Liver (tissue), 9 donors: ENCODE measurements around the gene SPECC1L. TPM values are rescaled to one million over a fixed set of nuclear protein-coding genes. Genes with fewer than 3 reads are reported as not detected.

Source experiments
- DNase-seq: peaks from one replicate; pipeline ENCODE4 v3.0.0-alpha.2; 2017; ENCODE audit warnings: low spot score
- H3K27ac ChIP-seq, 2 donors: one replicate each; pipeline ENCODE4 v1.7.0; 2013; ENCODE audit warnings: inconsistent platforms in 2 of 2, low read length in 2 of 2, control low read depth in 1 of 2, low read depth in 1 of 2, mild to moderate bottlenecking in 1 of 2
- H3K27me3 ChIP-seq, 4 donors: one replicate each; pipeline versions ENCODE4 v1.6.1 to v1.7.0; 2013; ENCODE audit warnings: low read length in 3 of 4, inconsistent platforms in 1 of 4, mild to moderate bottlenecking in 1 of 4, moderate library complexity in 1 of 4; ENCODE audit not compliant: control insufficient read depth in 4 of 4, insufficient read depth in 4 of 4
- H3K36me3 ChIP-seq, 4 donors: one replicate each; pipeline versions ENCODE4 v1.6.1 to v1.7.0; 2013; ENCODE audit warnings: low read length in 3 of 4, mild to moderate bottlenecking in 3 of 4, low read depth in 1 of 4, moderate library complexity in 1 of 4; ENCODE audit not compliant: control insufficient read depth in 4 of 4, insufficient read depth in 3 of 4
- H3K4me1 ChIP-seq, 4 donors: one replicate each; pipeline versions ENCODE4 v1.6.1 to v1.7.0; 2013; ENCODE audit warnings: low read length in 3 of 4, mild to moderate bottlenecking in 3 of 4, moderate library complexity in 1 of 4; ENCODE audit not compliant: control insufficient read depth in 4 of 4, insufficient read depth in 4 of 4
- H3K4me3 ChIP-seq, 3 donors: one replicate each; pipeline versions ENCODE4 v1.6.1 to v1.7.0; 2013; ENCODE audit warnings: low read length in 3 of 3, control low read depth in 1 of 3, low read depth in 1 of 3, mild to moderate bottlenecking in 1 of 3
- H3K9ac ChIP-seq, 2 donors: one replicate each; pipeline ENCODE4 v1.7.0; 2013; ENCODE audit warnings: low read length in 2 of 2, mild to moderate bottlenecking in 2 of 2, moderate library complexity in 2 of 2, control low read depth in 1 of 2, low read depth in 1 of 2
- H3K9me3 ChIP-seq, 4 donors: one replicate each; pipeline versions ENCODE4 v1.6.1 to v1.7.0; 2013; ENCODE audit warnings: low read length in 3 of 4; ENCODE audit not compliant: control insufficient read depth in 4 of 4
- ATF3 ChIP-seq: IDR thresholded peaks from 2 replicates; pipeline ENCODE4 v1.6.1; 2016; ENCODE audit warnings: antibody characterized with exemption
- CTCF ChIP-seq: fragments of 150-350 bp; IDR thresholded peaks from 2 replicates; pipeline ENCODE4 v1.5.1; 2017; ENCODE audit warnings: improper control_type of control experiment, low read depth, low read length; ENCODE audit not compliant: missing input control
- EGR1 ChIP-seq, 2 donors: IDR thresholded peaks; 2 replicates each; pipeline ENCODE4 v1.6.1; 2016 to 2018; ENCODE audit warnings: antibody characterized with exemption in 2 of 2, low read depth in 2 of 2
- FOXA2 ChIP-seq: IDR thresholded peaks from 2 replicates; pipeline ENCODE4 v1.6.1; 2016; ENCODE audit warnings: antibody characterized with exemption
- GABPA ChIP-seq, 2 donors: IDR thresholded peaks in 1 of 2; conservative IDR thresholded peaks in 1 of 2; 2 replicates each; pipeline ENCODE4 v1.6.1; 2016; ENCODE audit warnings: antibody characterized with exemption in 2 of 2, mild to moderate bottlenecking in 1 of 2, moderate library complexity in 1 of 2
- HNF4A ChIP-seq, 2 donors: conservative IDR thresholded peaks; 2 replicates each; pipeline ENCODE4 v1.6.1; 2016; ENCODE audit warnings: antibody characterized with exemption in 2 of 2, mild to moderate bottlenecking in 2 of 2
- HNF4G ChIP-seq: IDR thresholded peaks from 2 replicates; pipeline ENCODE4 v1.6.1; 2016; ENCODE audit warnings: antibody characterized with exemption
- JUND ChIP-seq, 2 donors: IDR thresholded peaks; 2 replicates each; pipeline ENCODE4 v1.6.1; 2016; ENCODE audit warnings: antibody characterized with exemption in 2 of 2
- MAX ChIP-seq: IDR thresholded peaks from 2 replicates; pipeline ENCODE4 v1.6.1; 2016; ENCODE audit warnings: antibody characterized with exemption
- NR2F2 ChIP-seq: IDR thresholded peaks from 2 replicates; pipeline ENCODE4 v1.6.1; 2016; ENCODE audit warnings: antibody characterized with exemption
- RAD21 ChIP-seq, 2 donors: IDR thresholded peaks; 2 replicates each; pipeline ENCODE4 v1.6.1; 2016; ENCODE audit warnings: antibody characterized with exemption in 2 of 2, mild to moderate bottlenecking in 2 of 2
- REST ChIP-seq: IDR thresholded peaks from 2 replicates; pipeline ENCODE4 v1.6.1; 2016; ENCODE audit warnings: antibody characterized with exemption, mild to moderate bottlenecking
- RXRA ChIP-seq, 2 donors: IDR thresholded peaks; 2 replicates each; pipeline ENCODE4 v1.6.1; 2017 to 2018; ENCODE audit warnings: antibody characterized with exemption in 2 of 2, mild to moderate bottlenecking in 1 of 2
- SP1 ChIP-seq: IDR thresholded peaks from 2 replicates; pipeline ENCODE4 v1.6.1; 2018; ENCODE audit warnings: antibody characterized with exemption, mild to moderate bottlenecking
- TAF1 ChIP-seq: conservative IDR thresholded peaks from 2 replicates; pipeline ENCODE4 v1.6.1; 2016; ENCODE audit warnings: antibody characterized with exemption, mild to moderate bottlenecking
- YY1 ChIP-seq: IDR thresholded peaks from 2 replicates; pipeline ENCODE4 v1.6.1; 2016; ENCODE audit warnings: antibody characterized with exemption, mild to moderate bottlenecking
- ZBTB33 ChIP-seq: IDR thresholded peaks from 2 replicates; pipeline ENCODE4 v1.6.1; 2016; ENCODE audit warnings: antibody characterized with exemption
- WGBS: extraction: QIAGEN DNeasy Blood & Tissue Kit; methylation state at CpG from one replicate; pipeline ENCODE4 v1.1.7; 2013; 5-methylcytosine and 5-hydroxymethylcytosine counted together
- polyA plus RNA-seq, 2 donors: library from polyadenylated mRNA; stranded (reverse) in 1 of 2; unstranded in 1 of 2; fragments of 200-250 nt in 1 of 2; fragments of >200 nt in 1 of 2; fragmentation: Nextera tagmentation in 1 of 2; extraction: Ambion mirVana in 1 of 2; gene quantifications; one replicate each; pipeline versions ENCODE4 v1.2.1 to v1.2.3, GENCODE V29; 2013 to 2015
- total RNA-seq, 2 donors: library from RNA; depleted of rRNA; stranded (reverse); fragments of >200 nt; gene quantifications; one replicate each; pipeline ENCODE4 v1.2.3, GENCODE V29; 2014
- donor health status: healthy.
- donor health status: healthy.
- donor health status: healthy.
- donor health status: healthy.
- donor health status: healthy.

SPECC1L gene
- total and polyA plus RNA-seq, 4 donors = 5.4 to 22.3 (median 12.3) TPM

- no peak for TF ChIP-seq REST
- TF ChIP-seq RXRA (IDR thresholded peaks at IDR 0.05) = no peak
Observed at GRCh38 chr22:24455039-24455438, 184.4 kb downstream of the SPECC1L start (continued).

- H3K27ac ChIP-seq = no peak overlapping the region
Observed at GRCh38 chr22:24455751-24456426, 185.3 kb downstream of the SPECC1L start.

More at GRCh38 chr22:24455751-24456426, 185.3 kb downstream of the SPECC1L start:
- DNase-seq = no peak
- WGBS = 48% methylated on average over 9 of the region's 9 CpGs
- Histone ChIP-seq H3K4me3 (no peak overlapping the region), H3K4me1 (peaks cover 0 to 18% (median 6%) of the 10 kb centered on the region in 4 donors), H3K36me3 (peaks cover 0 to 12% (median 5%) of the 10 kb centered on the region in 4 donors), H3K9ac (no peak overlapping the region), H3K27me3 (no peaks in the 10 kb centered on the region), H3K9me3 (no peaks in the 10 kb centered on the region)
- peak; percentile 47 for TF ChIP-seq SP1
- no peak for TF ChIP-seq HNF4G
- TF ChIP-seq JUND (IDR thresholded peaks at IDR 0.05) = no peak
- TF ChIP-seq REST = no peak
- TF ChIP-seq FOXA2 = no peak
- no peak for TF ChIP-seq YY1
- no peak for TF ChIP-seq CTCF
- TF ChIP-seq GABPA (IDR thresholded peaks at IDR 0.05 in 1 of 2, conservative IDR thresholded peaks at IDR 0.05 in 1 of 2) = no peak
- peak; percentile 19 to 45 for TF ChIP-seq RAD21 (IDR thresholded peaks at IDR 0.05)
- no peak for TF ChIP-seq RXRA (IDR thresholded peaks at IDR 0.05)
- no peak for TF ChIP-seq ZBTB33
- TF ChIP-seq ATF3 = no peak
- TF ChIP-seq NR2F2 = peak; percentile 64
- TF ChIP-seq EGR1 (IDR thresholded peaks at IDR 0.05; ENCODE audit: low read depth in 2 of 2) = no peak
- no peak for TF ChIP-seq HNF4A (conservative IDR thresholded peaks at IDR 0.05)
- no peak for TF ChIP-seq MAX
- TF ChIP-seq TAF1 = no peak
